ENCODE measurements around the gene KLHDC3.
A peak's percentile ranks its signal among the peaks of the same experiment; 100 is the strongest.

KLHDC3 gene

GRCh38 chr6:42974919-42975505 is 39.0 kb upstream of the KLHDC3 start:
- DNase-seq (ENCODE audit: insufficient read length) = no peak
- TF ChIP-seq POLR2AphosphoS5 (IDR thresholded peaks at IDR 0.05; ENCODE audit: low read depth, low read length) (no peak), POLR2A (IDR thresholded peaks at IDR 0.05; ENCODE audit: low read depth, low read length) (no peak), TAF1 (IDR thresholded peaks at IDR 0.05; ENCODE audit: borderline replicate concordance, low read depth, low read length) (no peak)
- no peak for FAIRE-seq

GRCh38 chr6:42978487-42978838 is 35.6 kb upstream of the KLHDC3 start:
- FAIRE-seq (no peak), DNase-seq (ENCODE audit: insufficient read length) (peak; percentile 37)
- no peak for TF ChIP-seq POLR2AphosphoS5 (IDR thresholded peaks at IDR 0.05; ENCODE audit: low read depth, low read length)
- TF ChIP-seq TAF1 (IDR thresholded peaks at IDR 0.05; ENCODE audit: borderline replicate concordance, low read depth, low read length) = no peak
- no peak for TF ChIP-seq POLR2A (IDR thresholded peaks at IDR 0.05; ENCODE audit: low read depth, low read length)

- DNase-seq (ENCODE audit: insufficient read length) (peak; percentile 96), FAIRE-seq (peak; percentile 95)
- TF ChIP-seq POLR2A (IDR thresholded peaks at IDR 0.05; ENCODE audit: low read depth, low read length) = peak; percentile 97
- peak; percentile 88 for TF ChIP-seq TAF1 (IDR thresholded peaks at IDR 0.05; ENCODE audit: borderline replicate concordance, low read depth, low read length)
- TF ChIP-seq POLR2AphosphoS5 (IDR thresholded peaks at IDR 0.05; ENCODE audit: low read depth, low read length) = peak; percentile 96
Observed at GRCh38 chr6:42978839-42979522, 35.1 kb upstream of the KLHDC3 start, which contains the start of gene PEX6. Gene PEX6, minus strand, starts transcription at chr6:42979181. Its CDS starts 31 bp downstream, at chr6:42979150.

- TF ChIP-seq POLR2AphosphoS5 (IDR thresholded peaks at IDR 0.05; ENCODE audit: low read depth, low read length) = no peak
- no peak for TF ChIP-seq POLR2A (IDR thresholded peaks at IDR 0.05; ENCODE audit: low read depth, low read length)
- no peak for TF ChIP-seq TAF1 (IDR thresholded peaks at IDR 0.05; ENCODE audit: borderline replicate concordance, low read depth, low read length)
- DNase-seq (ENCODE audit: insufficient read length) (no peak), FAIRE-seq (no peak)
Observed at GRCh38 chr6:42979523-42980177, 34.4 kb upstream of the KLHDC3 start.

- DNase-seq (ENCODE audit: insufficient read length) (no peak), FAIRE-seq (no peak)
- TF ChIP-seq TAF1 (IDR thresholded peaks at IDR 0.05; ENCODE audit: borderline replicate concordance, low read depth, low read length) = no peak
- TF ChIP-seq POLR2A (IDR thresholded peaks at IDR 0.05; ENCODE audit: low read depth, low read length) = no peak
- TF ChIP-seq POLR2AphosphoS5 (IDR thresholded peaks at IDR 0.05; ENCODE audit: low read depth, low read length) = no peak
Observed at GRCh38 chr6:42981836-42982235, 32.2 kb upstream of the KLHDC3 start.

GRCh38 chr6:42984001-42984923 is 29.8 kb upstream of the KLHDC3 start, which contains the start of gene PPP2R5D:
Gene PPP2R5D, plus strand, starts transcription at chr6:42984570. Its CDS starts 108 bp downstream, at chr6:42984678.
- peak; percentile 93 for TF ChIP-seq POLR2A (IDR thresholded peaks at IDR 0.05; ENCODE audit: low read depth, low read length)
- TF ChIP-seq TAF1 (IDR thresholded peaks at IDR 0.05; ENCODE audit: borderline replicate concordance, low read depth, low read length) = peak; percentile 69; the same call in 1 of the 2 replicates
- TF ChIP-seq POLR2AphosphoS5 (IDR thresholded peaks at IDR 0.05; ENCODE audit: low read depth, low read length) = peak; percentile 90
- FAIRE-seq = peak; percentile 97
- peak; percentile 92 for DNase-seq (ENCODE audit: insufficient read length)

GRCh38 chr6:42984924-42985475 is 29.0 kb upstream of the KLHDC3 start:
- DNase-seq (ENCODE audit: insufficient read length) = no peak
- FAIRE-seq = no peak
- TF ChIP-seq POLR2AphosphoS5 (IDR thresholded peaks at IDR 0.05; ENCODE audit: low read depth, low read length) (no peak), TAF1 (IDR thresholded peaks at IDR 0.05; ENCODE audit: borderline replicate concordance, low read depth, low read length) (no peak), POLR2A (IDR thresholded peaks at IDR 0.05; ENCODE audit: low read depth, low read length) (no peak)

GRCh38 chr6:42987533-42988451 is 26.3 kb upstream of the KLHDC3 start:
- no peak for DNase-seq (ENCODE audit: insufficient read length)
- FAIRE-seq = no peak
- TF ChIP-seq TAF1 (IDR thresholded peaks at IDR 0.05; ENCODE audit: borderline replicate concordance, low read depth, low read length) (no peak), POLR2A (IDR thresholded peaks at IDR 0.05; ENCODE audit: low read depth, low read length) (no peak), POLR2AphosphoS5 (IDR thresholded peaks at IDR 0.05; ENCODE audit: low read depth, low read length) (no peak)

- TF ChIP-seq POLR2AphosphoS5 (IDR thresholded peaks at IDR 0.05; ENCODE audit: low read depth, low read length) = no peak
- TF ChIP-seq POLR2A (IDR thresholded peaks at IDR 0.05; ENCODE audit: low read depth, low read length) = no peak
- no peak for TF ChIP-seq TAF1 (IDR thresholded peaks at IDR 0.05; ENCODE audit: borderline replicate concordance, low read depth, low read length)
- FAIRE-seq (no peak), DNase-seq (ENCODE audit: insufficient read length) (no peak)
Observed at GRCh38 chr6:42988486-42989020, 25.5 kb upstream of the KLHDC3 start.
